ENCODE data around the gene KEAP1. TPM values are rescaled to one million over a fixed set of nuclear protein-coding genes. Genes with fewer than 3 reads are reported as not detected.
A peak's percentile ranks its signal among the peaks of the same experiment; 100 is the strongest.

KEAP1 gene
- total and polyA plus RNA-seq, 2 of the 13 experiments (the other 11 are each of a cell fraction or from before 2014, with no cell fraction given): 56.7 to 72.9 TPM

DNA sequence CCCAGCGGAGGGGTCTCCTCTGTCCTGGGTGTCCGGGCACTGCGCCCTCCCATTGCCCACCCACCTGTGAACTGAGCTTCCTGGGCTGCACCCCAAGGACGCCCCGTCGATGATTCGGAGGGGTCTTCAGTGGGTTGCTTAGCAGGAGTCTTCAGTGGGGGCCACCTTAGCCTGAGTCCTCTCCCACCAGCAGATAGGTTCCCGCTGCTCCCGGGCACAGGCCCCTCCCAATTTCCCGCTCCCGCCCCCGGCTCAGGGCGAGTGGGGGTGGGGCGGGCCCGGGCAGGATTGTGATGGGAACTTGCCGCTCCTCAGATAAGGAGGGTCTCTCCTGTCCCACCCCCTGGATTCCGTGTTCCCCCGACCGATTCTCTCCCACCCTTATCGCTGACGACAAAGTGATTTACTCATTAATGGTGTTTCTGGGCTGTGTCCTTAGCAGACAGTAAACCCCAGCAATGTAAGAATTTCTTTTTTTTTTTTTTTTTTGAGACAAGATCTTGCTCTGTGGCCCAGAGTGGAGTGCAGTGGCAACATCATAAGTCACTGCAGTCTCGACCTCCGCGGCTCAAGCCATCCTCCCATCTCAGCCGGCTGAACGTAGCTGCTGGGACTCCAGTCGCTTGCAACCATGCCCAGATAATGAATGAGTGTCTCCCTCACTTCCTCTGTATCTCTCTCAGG is 14.7 kb upstream of the KEAP1 start:
- Histone ChIP-seq H3K36me3 (replicated peaks in 1 of 2; ENCODE audit: control insufficient read depth in 1 of 2, insufficient read depth in 2 of 2, low read length in 2 of 2) (no peaks in the 10 kb centered on the region), H3K27ac (ENCODE audit: extremely low read length, insufficient read depth, low read length) (no peak overlapping the region), H3K9me3 (ENCODE audit: low read length) (no peaks in the 10 kb centered on the region), H3K79me2 (ENCODE audit: insufficient read depth, low read length) (no peaks in the 10 kb centered on the region), H4K20me1 (ENCODE audit: insufficient read depth, low read length) (no peaks in the 10 kb centered on the region), H3K9ac (ENCODE audit: insufficient read depth, low read depth, low read length) (no peak overlapping the region), H3K4me2 (ENCODE audit: low read depth, low read length) (peak overlapping the region; percentile 74), H3K27me3 (ENCODE audit: control insufficient read depth in 1 of 2, insufficient read depth in 2 of 2, low read length in 2 of 2) (peaks cover 15 to 65% of the 10 kb centered on the region in 2 experiments), H3K4me1 (ENCODE audit: insufficient read depth, low read length) (peaks cover 48% of the 10 kb centered on the region), H3K4me3 (replicated peaks in 1 of 3; ENCODE audit: insufficient read depth in 1 of 3, low read depth in 2 of 3, low read length in 3 of 3) (peak overlapping the region; percentile 26 to 66 (median 34); a peak in 5 of 6 replicates), H2AFZ (ENCODE audit: low read length) (no peak overlapping the region)
- peak; percentile 84; the same call in 1 of the 2 replicates for TF ChIP-seq ZNF777 (CRISPR knock-in tag; IDR thresholded peaks at IDR 0.05)
- TF ChIP-seq, protein P1, sequence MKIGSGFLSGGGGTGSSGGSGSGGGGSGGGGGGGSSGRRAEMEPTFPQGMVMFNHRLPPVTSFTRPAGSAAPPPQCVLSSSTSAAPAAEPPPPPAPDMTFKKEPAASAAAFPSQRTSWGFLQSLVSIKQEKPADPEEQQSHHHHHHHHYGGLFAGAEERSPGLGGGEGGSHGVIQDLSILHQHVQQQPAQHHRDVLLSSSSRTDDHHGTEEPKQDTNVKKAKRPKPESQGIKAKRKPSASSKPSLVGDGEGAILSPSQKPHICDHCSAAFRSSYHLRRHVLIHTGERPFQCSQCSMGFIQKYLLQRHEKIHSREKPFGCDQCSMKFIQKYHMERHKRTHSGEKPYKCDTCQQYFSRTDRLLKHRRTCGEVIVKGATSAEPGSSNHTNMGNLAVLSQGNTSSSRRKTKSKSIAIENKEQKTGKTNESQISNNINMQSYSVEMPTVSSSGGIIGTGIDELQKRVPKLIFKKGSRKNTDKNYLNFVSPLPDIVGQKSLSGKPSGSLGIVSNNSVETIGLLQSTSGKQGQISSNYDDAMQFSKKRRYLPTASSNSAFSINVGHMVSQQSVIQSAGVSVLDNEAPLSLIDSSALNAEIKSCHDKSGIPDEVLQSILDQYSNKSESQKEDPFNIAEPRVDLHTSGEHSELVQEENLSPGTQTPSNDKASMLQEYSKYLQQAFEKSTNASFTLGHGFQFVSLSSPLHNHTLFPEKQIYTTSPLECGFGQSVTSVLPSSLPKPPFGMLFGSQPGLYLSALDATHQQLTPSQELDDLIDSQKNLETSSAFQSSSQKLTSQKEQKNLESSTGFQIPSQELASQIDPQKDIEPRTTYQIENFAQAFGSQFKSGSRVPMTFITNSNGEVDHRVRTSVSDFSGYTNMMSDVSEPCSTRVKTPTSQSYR (CRISPR knock-in tag; IDR thresholded peaks at IDR 0.05; ENCODE audit: borderline replicate concordance): peak; percentile 27; the same call in 1 of the 2 replicates
- TF ChIP-seq ZNF644 (CRISPR knock-in tag; IDR thresholded peaks at IDR 0.05; ENCODE audit: low read depth): no peak
- TF ChIP-seq HNRNPL (IDR thresholded peaks at IDR 0.05; ENCODE audit: low read depth, low read length): 0 out of 2 replicates have a peak, but pooled peaks have one; percentile 8
- TF ChIP-seq, protein P2, sequence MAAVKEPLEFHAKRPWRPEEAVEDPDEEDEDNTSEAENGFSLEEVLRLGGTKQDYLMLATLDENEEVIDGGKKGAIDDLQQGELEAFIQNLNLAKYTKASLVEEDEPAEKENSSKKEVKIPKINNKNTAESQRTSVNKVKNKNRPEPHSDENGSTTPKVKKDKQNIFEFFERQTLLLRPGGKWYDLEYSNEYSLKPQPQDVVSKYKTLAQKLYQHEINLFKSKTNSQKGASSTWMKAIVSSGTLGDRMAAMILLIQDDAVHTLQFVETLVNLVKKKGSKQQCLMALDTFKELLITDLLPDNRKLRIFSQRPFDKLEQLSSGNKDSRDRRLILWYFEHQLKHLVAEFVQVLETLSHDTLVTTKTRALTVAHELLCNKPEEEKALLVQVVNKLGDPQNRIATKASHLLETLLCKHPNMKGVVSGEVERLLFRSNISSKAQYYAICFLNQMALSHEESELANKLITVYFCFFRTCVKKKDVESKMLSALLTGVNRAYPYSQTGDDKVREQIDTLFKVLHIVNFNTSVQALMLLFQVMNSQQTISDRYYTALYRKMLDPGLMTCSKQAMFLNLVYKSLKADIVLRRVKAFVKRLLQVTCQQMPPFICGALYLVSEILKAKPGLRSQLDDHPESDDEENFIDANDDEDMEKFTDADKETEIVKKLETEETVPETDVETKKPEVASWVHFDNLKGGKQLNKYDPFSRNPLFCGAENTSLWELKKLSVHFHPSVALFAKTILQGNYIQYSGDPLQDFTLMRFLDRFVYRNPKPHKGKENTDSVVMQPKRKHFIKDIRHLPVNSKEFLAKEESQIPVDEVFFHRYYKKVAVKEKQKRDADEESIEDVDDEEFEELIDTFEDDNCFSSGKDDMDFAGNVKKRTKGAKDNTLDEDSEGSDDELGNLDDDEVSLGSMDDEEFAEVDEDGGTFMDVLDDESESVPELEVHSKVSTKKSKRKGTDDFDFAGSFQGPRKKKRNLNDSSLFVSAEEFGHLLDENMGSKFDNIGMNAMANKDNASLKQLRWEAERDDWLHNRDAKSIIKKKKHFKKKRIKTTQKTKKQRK (IDR thresholded peaks at IDR 0.05; ENCODE audit: low read length): no peak
- FAIRE-seq: no peak
- CTCF ChIA-PET (ENCODE audit: low intra/inter-chr PET ratio, low total read pairs): no interaction called here
- intact Hi-C loops (cut with micrococcal nuclease; ENCODE audit: unreplicated experiment): no loop called here
- POLR2A ChIA-PET: no interaction called here
- WGBS (ENCODE audit: low lambda C conversion rate): 3% methylated on average over 13 of the region's 27 CpGs
- ATAC-seq: peak; percentile 28; the same call in 1 of the 3 replicates
- BruUV-seq (replicated peaks): no TSS peak
- DNase-seq (ENCODE audit: low spot score): no peak
- in situ Hi-C loops (cut with HindIII; ENCODE audit: extremely low pct_ligation_motif_present, low pct_unique_long_range_greater_than_20kb): no loop called here

All from HepG2 (cell line).